Spleen (tissue), 11 donors: ENCODE measurements around the gene MCHR2. TPM values are rescaled to one million over a fixed set of nuclear protein-coding genes. Genes with fewer than 3 reads are reported as not detected.

Experiments
- DNase-seq: peaks from one replicate; pipeline ENCODE4 v3.0.0-alpha.2; 2020
- H3K27ac ChIP-seq, 8 donors: fragments of 200-600 bp; sonication (generic) in 7 of 8; 1 replicate in 4 of 8; 2 replicates in 4 of 8; pipeline versions ENCODE4 v1.5.0 to v1.8.0; 2016 to 2021; ENCODE audit warnings: inconsistent platforms in 4 of 8, mild to moderate bottlenecking in 4 of 8, moderate library complexity in 1 of 8
- H3K27me3 ChIP-seq, 7 donors: fragments of 200-600 bp; sonication (generic) in 6 of 7; replicated peaks in 1 of 7; 1 replicate in 4 of 7; 2 replicates in 3 of 7; pipeline versions ENCODE4 v1.5.0 to v1.8.0; 2016 to 2021; ENCODE audit warnings: inconsistent platforms in 3 of 7, mild to moderate bottlenecking in 1 of 7
- H3K36me3 ChIP-seq, 6 donors: fragments of 200-600 bp; sonication (generic) in 5 of 6; 1 replicate in 4 of 6; 2 replicates in 2 of 6; pipeline versions ENCODE4 v1.5.0 to v1.8.0; 2016 to 2021; ENCODE audit warnings: inconsistent platforms in 2 of 6
- H3K4me1 ChIP-seq, 6 donors: fragments of 200-600 bp; sonication (generic) in 5 of 6; 1 replicate in 3 of 6; 2 replicates in 3 of 6; pipeline versions ENCODE4 v1.5.0 to v1.8.0; 2016 to 2021; ENCODE audit warnings: inconsistent platforms in 3 of 6
- H3K4me3 ChIP-seq, 8 donors: fragments of 200-600 bp; sonication (generic) in 7 of 8; 1 replicate in 4 of 8; 2 replicates in 4 of 8; pipeline versions ENCODE4 v1.5.0 to v1.8.0; 2016 to 2021; ENCODE audit warnings: inconsistent platforms in 4 of 8, mild to moderate bottlenecking in 4 of 8, moderate library complexity in 2 of 8
- H3K9me3 ChIP-seq, 8 donors: fragments of 200-600 bp; sonication (generic) in 7 of 8; 1 replicate in 4 of 8; 2 replicates in 4 of 8; pipeline versions ENCODE4 v1.5.0 to v1.8.0; 2016 to 2021; ENCODE audit warnings: inconsistent platforms in 4 of 8
- CTCF ChIP-seq, 11 experiments: fragments of 200-600 bp in 7 of 11; fragments of 450-650 bp in 4 of 11; sonication (generic) in 4 of 11; IDR thresholded peaks in 8 of 11; conservative IDR thresholded peaks in 3 of 11; 1 replicate in 7 of 11; 2 replicates in 4 of 11; pipeline versions ENCODE4 v1.4.0 to v1.8.0; 2016 to 2021; ENCODE audit warnings: antibody characterized with exemption in 11 of 11, inconsistent platforms in 4 of 11, mild to moderate bottlenecking in 1 of 11
- POLR2A ChIP-seq, 3 donors: fragments of 450-650 bp; IDR thresholded peaks; one replicate each; pipeline ENCODE4 v1.5.1; 2017; ENCODE audit warnings: antibody characterized with exemption in 3 of 3, mild to moderate bottlenecking in 1 of 3
- POLR2AphosphoS5 ChIP-seq, 3 donors: sonication (generic); formaldehyde crosslinking; IDR thresholded peaks; one replicate each; pipeline ENCODE4 v1.5.1; 2017; ENCODE audit warnings: antibody characterized with exemption in 3 of 3
- WGBS, 5 donors: extraction: QIAGEN DNeasy Blood & Tissue Kit in 3 of 5; methylation state at CpG; one replicate each; pipeline versions ENCODE4 v1.1.5 to v1.1.7; 2013 to 2018; 5-methylcytosine and 5-hydroxymethylcytosine counted together
- intact Hi-C: fragments of 100-400 bp; cut with DNase I; formaldehyde crosslinking; loops from one replicate; pipeline ENCODE4 v1.15.0; 2023; ENCODE audit warnings: low total_unique reads
- polyA plus RNA-seq, 3 donors: library from polyadenylated mRNA; stranded (reverse); fragments of 200-250 nt; gene quantifications; one replicate each; pipeline ENCODE4 v1.2.1, GENCODE V29; 2013
- total RNA-seq, 7 donors: library from RNA; depleted of rRNA in 3 of 7; stranded (reverse); fragments of >200 nt in 3 of 7; fragmentation: NEBNext Ultra II Directional in 4 of 7; extraction: Animal tissue kit (Norgen Biotek cat#: 25700) in 4 of 7; gene quantifications; one replicate each; pipeline versions ENCODE4 v1.1.0 to v1.2.1, GENCODE V29; 2016 to 2021
- donor health status: healthy with polysubstance abuse.
- donor health status: DM: no; HTN: no; CAD: no; lungs with moderate emphysema.
- donor health status: DM: no; HTN: no; CAD: no.
- donor health status: Bipolar disorder and iron deficiency.
- donor health status: healthy.
- donor health status: DM: no; HTN: no; CAD: no.
- donor health status: DM: yes; HTN: yes; CAD: no.

Gene MCHR2
- total and polyA plus RNA-seq, 10 donors: not detected

- intact Hi-C loops: no loop called here
- Histone ChIP-seq H3K9me3 (no peaks in the 10 kb centered on the region), H3K4me1 (no peaks in the 10 kb centered on the region), H3K27me3 (no peaks in the 10 kb centered on the region), H3K27ac (no peak overlapping the region), H3K4me3 (no peak overlapping the region), H3K36me3 (no peaks in the 10 kb centered on the region)
- WGBS, 5 donors: 63 to 84% (median 79%) methylated on average over 3 of the region's 3 CpGs
- DNase-seq: no peak
- TF ChIP-seq CTCF (IDR thresholded peaks at IDR 0.05 in 8 of 11, conservative IDR thresholded peaks at IDR 0.05 in 3 of 11) (no peak), POLR2A (IDR thresholded peaks at IDR 0.05) (no peak), POLR2AphosphoS5 (IDR thresholded peaks at IDR 0.05) (no peak)
Observed at GRCh38 chr6:99885051-99885450, 109.0 kb downstream of the MCHR2 start.

GRCh38 chr6:99882128-99882702 lies 111.8 kb downstream of the MCHR2 start:
- DNase-seq: no peak
- intact Hi-C loops: no loop called here

GRCh38 chr6:99879431-99879830 lies 114.6 kb downstream of the MCHR2 start:
- Histone ChIP-seq H3K36me3 (no peaks in the 10 kb centered on the region), H3K27me3 (peaks cover 0 to 17% (median 0%) of the 10 kb centered on the region in 7 donors), H3K9me3 (no peaks in the 10 kb centered on the region), H3K27ac (no peak overlapping the region), H3K4me1 (no peaks in the 10 kb centered on the region), H3K4me3 (no peak overlapping the region)
- 57 to 86% (median 59%) methylated on average over 3 of the region's 3 CpGs for WGBS, 5 donors
- intact Hi-C loops: no loop called here
- no peak for DNase-seq
- TF ChIP-seq POLR2A (IDR thresholded peaks at IDR 0.05): no peak
- TF ChIP-seq POLR2AphosphoS5 (IDR thresholded peaks at IDR 0.05): no peak
- no peak for TF ChIP-seq CTCF (IDR thresholded peaks at IDR 0.05 in 8 of 11, conservative IDR thresholded peaks at IDR 0.05 in 3 of 11)

More at GRCh38 chr6:99882128-99882702, 111.8 kb downstream of the MCHR2 start:
- WGBS, 5 donors: 72 to 88% (median 81%) methylated on average over 4 of the region's 4 CpGs
- no peak for TF ChIP-seq CTCF (IDR thresholded peaks at IDR 0.05 in 8 of 11, conservative IDR thresholded peaks at IDR 0.05 in 3 of 11)
- no peak for TF ChIP-seq POLR2AphosphoS5 (IDR thresholded peaks at IDR 0.05)
- no peak for TF ChIP-seq POLR2A (IDR thresholded peaks at IDR 0.05)
- Histone ChIP-seq H3K36me3 (no peaks in the 10 kb centered on the region), H3K9me3 (no peaks in the 10 kb centered on the region), H3K27ac (no peak overlapping the region), H3K27me3 (peaks cover 0 to 17% (median 0%) of the 10 kb centered on the region in 7 donors), H3K4me3 (no peak overlapping the region), H3K4me1 (no peaks in the 10 kb centered on the region)

- Histone ChIP-seq H3K27me3 (peaks cover 0 to 35% (median 0%) of the 10 kb centered on the region in 7 donors), H3K36me3 (no peaks in the 10 kb centered on the region), H3K9me3 (no peaks in the 10 kb centered on the region), H3K27ac (no peak overlapping the region), H3K4me1 (no peaks in the 10 kb centered on the region), H3K4me3 (no peak overlapping the region)
- intact Hi-C loops: no loop called here
- 78 to 84% (median 83%) methylated on average over 4 of the region's 4 CpGs for WGBS, 5 donors
- TF ChIP-seq POLR2AphosphoS5 (IDR thresholded peaks at IDR 0.05) (no peak), CTCF (IDR thresholded peaks at IDR 0.05 in 8 of 11, conservative IDR thresholded peaks at IDR 0.05 in 3 of 11) (no peak), POLR2A (IDR thresholded peaks at IDR 0.05) (no peak)
- no peak for DNase-seq
Observed at GRCh38 chr6:99875068-99875467, 119.0 kb downstream of the MCHR2 start.
